ENCODE measurements around the gene VPS26C.

The VPS26C gene

DNA sequence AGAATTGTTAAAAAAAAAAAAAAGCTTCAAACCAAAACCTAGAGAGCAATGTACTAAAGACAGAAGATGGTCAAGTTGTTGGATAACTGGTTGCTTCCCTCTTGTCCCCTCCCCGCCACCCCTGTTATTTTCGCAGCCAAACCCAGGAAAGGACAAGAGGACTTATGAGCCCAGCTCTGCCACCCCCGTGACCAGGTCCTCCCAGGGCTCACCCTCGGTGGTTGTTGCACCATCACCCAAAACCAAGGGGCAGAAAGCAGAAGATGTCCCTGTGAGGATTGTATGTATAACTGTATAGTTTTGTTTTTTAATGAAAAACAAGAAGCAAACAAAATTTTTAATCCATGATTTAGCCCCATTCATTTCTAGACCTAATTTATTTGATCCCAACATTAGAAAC lies 69.4 kb downstream of the VPS26C start:
- TF ChIP-seq YY1 (IDR thresholded peaks at IDR 0.05; ENCODE audit: insufficient read depth, insufficient read length) = no peak
- TF ChIP-seq ZNF274 (IDR thresholded peaks at IDR 0.05; ENCODE audit: low read depth, low read length) = no peak
- no peak for TF ChIP-seq SUZ12 (IDR thresholded peaks at IDR 0.05; ENCODE audit: extremely low read depth, insufficient read depth, insufficient read length)
- no peak overlapping the region for H3K9ac ChIP-seq (ENCODE audit: insufficient read length, low read depth)
- peaks cover 86% of the 10 kb centered on the region for H3K36me3 ChIP-seq (ENCODE audit: insufficient read depth, insufficient read length, low read length)

DNA sequence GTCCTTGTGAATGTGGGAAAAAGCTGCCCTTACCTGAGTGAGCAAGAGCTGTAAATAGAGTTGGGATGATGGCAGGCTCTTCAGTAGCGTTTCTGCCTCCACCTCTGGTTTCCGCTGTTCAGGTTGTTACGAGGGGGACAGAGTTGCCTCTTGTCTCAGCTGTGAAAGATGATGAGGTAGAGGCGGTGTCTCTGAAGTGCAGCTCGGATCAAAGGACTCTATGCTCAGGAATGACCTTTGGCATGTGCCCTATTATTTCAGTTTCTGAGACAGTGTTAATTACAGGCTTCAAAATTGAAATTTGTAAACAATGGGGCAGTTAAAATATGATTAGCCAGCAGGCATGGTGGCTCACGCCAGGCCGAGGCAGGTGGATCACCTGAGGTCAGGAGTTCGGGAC lies 70.3 kb downstream of the VPS26C start:
- no peaks in the 10 kb centered on the region; the same call in 1 of the 2 replicates for H3K9me3 ChIP-seq (ENCODE audit: insufficient read depth, low read length)
- DNase-seq (ENCODE audit: low read depth, low spot score) = no peak
- H3K36me3 ChIP-seq (ENCODE audit: insufficient read depth, insufficient read length, low read length) = peaks cover 85% of the 10 kb centered on the region
- no peak overlapping the region for H3K9ac ChIP-seq (ENCODE audit: insufficient read length, low read depth)
- H3K4me1 ChIP-seq (ENCODE audit: insufficient read depth, insufficient read length) = peaks cover 9% of the 10 kb centered on the region
- no peak overlapping the region for H3K4me3 ChIP-seq (ENCODE audit: insufficient read length, low read depth)
- TF ChIP-seq SUZ12 (IDR thresholded peaks at IDR 0.05; ENCODE audit: extremely low read depth, insufficient read depth, insufficient read length) = no peak
- H3K27me3 ChIP-seq (ENCODE audit: insufficient read depth, insufficient read length) = no peaks in the 10 kb centered on the region

More for the DNA sequence above, 69.4 kb downstream of the VPS26C start:
- no peak overlapping the region for H3K4me3 ChIP-seq (ENCODE audit: insufficient read length, low read depth)
- H3K9me3 ChIP-seq (ENCODE audit: insufficient read depth, low read length) = no peaks in the 10 kb centered on the region; the same call in 1 of the 2 replicates
- no peak for DNase-seq (ENCODE audit: low read depth, low spot score)
- peaks cover 9% of the 10 kb centered on the region for H3K4me1 ChIP-seq (ENCODE audit: insufficient read depth, insufficient read length)
- H3K27me3 ChIP-seq (ENCODE audit: insufficient read depth, insufficient read length) = no peaks in the 10 kb centered on the region

DNA sequence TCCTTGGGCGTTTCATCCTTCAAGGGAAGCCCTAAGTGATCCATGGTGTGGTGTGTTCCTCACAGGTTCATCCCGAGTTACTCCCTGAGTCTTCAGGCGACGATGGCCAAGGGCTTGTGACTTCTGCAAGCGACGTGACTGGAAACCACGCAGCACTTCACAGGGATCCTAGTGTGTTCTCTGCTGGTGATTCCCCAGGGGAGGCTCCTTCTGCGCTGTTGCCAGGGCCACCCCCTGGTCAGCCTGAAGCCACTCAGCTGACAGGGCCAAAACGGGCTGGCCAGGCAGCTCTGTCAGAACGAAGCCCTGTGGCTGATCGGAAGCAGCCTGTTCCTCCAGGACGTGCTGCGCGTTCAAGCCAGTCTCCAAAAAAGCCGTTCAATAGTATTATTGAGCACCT lies 71.5 kb downstream of the VPS26C start:
- H3K9ac ChIP-seq (ENCODE audit: insufficient read length, low read depth) = no peak overlapping the region
- no peak overlapping the region for H3K4me3 ChIP-seq (ENCODE audit: insufficient read length, low read depth)
- peaks cover 83% of the 10 kb centered on the region for H3K36me3 ChIP-seq (ENCODE audit: insufficient read depth, insufficient read length, low read length)
- no peak for DNase-seq (ENCODE audit: low read depth, low spot score)
- H3K4me1 ChIP-seq (ENCODE audit: insufficient read depth, insufficient read length) = peaks cover 6% of the 10 kb centered on the region
- no peaks in the 10 kb centered on the region; the same call in 1 of the 2 replicates for H3K9me3 ChIP-seq (ENCODE audit: insufficient read depth, low read length)
- no peaks in the 10 kb centered on the region for H3K27me3 ChIP-seq (ENCODE audit: insufficient read depth, insufficient read length)
- TF ChIP-seq SUZ12 (IDR thresholded peaks at IDR 0.05; ENCODE audit: extremely low read depth, insufficient read depth, insufficient read length) = no peak
- TF ChIP-seq YY1 (IDR thresholded peaks at IDR 0.05; ENCODE audit: insufficient read depth, insufficient read length) = no peak
- no peak for TF ChIP-seq ZNF274 (IDR thresholded peaks at IDR 0.05; ENCODE audit: low read depth, low read length)

DNA sequence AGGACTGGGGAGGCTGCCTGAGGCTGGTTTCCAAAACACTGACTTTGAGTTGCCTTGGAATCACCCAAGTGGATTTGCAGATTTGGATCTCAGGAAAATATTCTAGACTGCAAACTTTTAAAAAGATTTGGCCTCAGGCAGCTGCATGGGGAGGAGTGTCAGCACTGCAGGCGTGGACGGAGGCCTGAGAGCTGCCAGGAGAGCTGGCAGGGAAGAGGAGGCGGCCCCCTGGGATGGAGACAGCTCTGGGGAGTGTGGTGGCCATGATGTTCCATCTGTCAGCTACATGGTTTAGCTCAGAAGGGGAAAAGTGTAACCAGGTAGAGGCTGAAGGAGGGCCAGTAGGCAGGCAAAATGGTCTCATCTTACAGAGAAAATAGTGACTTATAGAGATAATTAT lies 72.1 kb downstream of the VPS26C start:
- H3K4me1 ChIP-seq (ENCODE audit: insufficient read depth, insufficient read length) = peaks cover 5% of the 10 kb centered on the region
- H3K9ac ChIP-seq (ENCODE audit: insufficient read length, low read depth) = no peak overlapping the region
- no peak for TF ChIP-seq YY1 (IDR thresholded peaks at IDR 0.05; ENCODE audit: insufficient read depth, insufficient read length)
- no peak for TF ChIP-seq SUZ12 (IDR thresholded peaks at IDR 0.05; ENCODE audit: extremely low read depth, insufficient read depth, insufficient read length)
- TF ChIP-seq ZNF274 (IDR thresholded peaks at IDR 0.05; ENCODE audit: low read depth, low read length) = no peak
- H3K27me3 ChIP-seq (ENCODE audit: insufficient read depth, insufficient read length) = no peaks in the 10 kb centered on the region
- H3K36me3 ChIP-seq (ENCODE audit: insufficient read depth, insufficient read length, low read length) = peaks cover 83% of the 10 kb centered on the region
- no peak overlapping the region for H3K4me3 ChIP-seq (ENCODE audit: insufficient read length, low read depth)
- no peak for DNase-seq (ENCODE audit: low read depth, low spot score)
- H3K9me3 ChIP-seq (ENCODE audit: insufficient read depth, low read length) = no peaks in the 10 kb centered on the region; the same call in 1 of the 2 replicates

DNA sequence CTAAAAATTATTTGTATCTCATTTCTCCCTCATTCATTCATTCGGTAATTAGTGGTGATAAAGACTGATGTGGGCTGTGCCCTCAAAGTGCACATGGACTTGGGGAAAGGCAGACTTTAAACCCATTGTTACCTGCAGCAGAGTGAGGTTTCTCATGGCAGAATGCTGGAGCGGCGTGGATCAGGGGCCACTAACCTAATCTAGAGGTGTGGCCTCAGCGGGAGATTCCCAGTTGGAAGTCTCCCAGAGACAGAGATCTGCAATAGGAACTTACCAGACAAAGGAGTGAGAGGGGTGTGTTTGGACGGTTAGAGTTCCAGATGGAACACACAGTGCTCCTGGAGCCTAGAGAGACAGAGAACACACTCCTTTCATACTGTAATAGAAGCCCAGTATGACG lies 73.5 kb downstream of the VPS26C start:
- Histone ChIP-seq H3K4me1 (ENCODE audit: insufficient read depth, insufficient read length) (peaks cover 5% of the 10 kb centered on the region), H3K36me3 (ENCODE audit: insufficient read depth, insufficient read length, low read length) (peaks cover 78% of the 10 kb centered on the region), H3K4me3 (ENCODE audit: insufficient read length, low read depth) (no peak overlapping the region), H3K27me3 (ENCODE audit: insufficient read depth, insufficient read length) (no peaks in the 10 kb centered on the region), H3K9ac (ENCODE audit: insufficient read length, low read depth) (no peak overlapping the region), H3K9me3 (ENCODE audit: insufficient read depth, low read length) (no peaks in the 10 kb centered on the region; the same call in 1 of the 2 replicates)
- TF ChIP-seq ZNF274 (IDR thresholded peaks at IDR 0.05; ENCODE audit: low read depth, low read length) = no peak
- no peak for TF ChIP-seq YY1 (IDR thresholded peaks at IDR 0.05; ENCODE audit: insufficient read depth, insufficient read length)
- no peak for TF ChIP-seq SUZ12 (IDR thresholded peaks at IDR 0.05; ENCODE audit: extremely low read depth, insufficient read depth, insufficient read length)
- no peak for DNase-seq (ENCODE audit: low read depth, low spot score)

DNA sequence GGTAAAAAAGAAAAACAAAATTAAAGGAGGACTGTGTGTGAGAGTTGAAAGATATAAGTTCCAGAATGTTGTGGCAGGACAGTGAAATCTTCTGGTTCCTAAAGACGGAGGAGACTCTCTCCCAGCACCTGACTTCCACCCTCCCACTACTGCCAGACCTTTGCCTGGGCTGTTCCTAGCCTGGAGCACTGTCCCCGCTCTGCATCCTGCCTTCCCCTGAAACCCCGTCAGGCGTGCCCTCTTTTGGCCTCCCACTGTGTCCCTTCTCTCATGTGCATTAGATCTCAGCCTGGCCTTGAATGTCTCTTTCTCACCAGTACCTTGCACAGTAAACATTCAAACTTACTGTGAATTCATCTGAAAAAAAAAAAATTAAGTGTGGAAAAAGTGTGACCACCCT lies 74.1 kb downstream of the VPS26C start:
- Histone ChIP-seq H3K9me3 (ENCODE audit: insufficient read depth, low read length) (no peaks in the 10 kb centered on the region; the same call in 1 of the 2 replicates), H3K4me3 (ENCODE audit: insufficient read length, low read depth) (no peak overlapping the region), H3K9ac (ENCODE audit: insufficient read length, low read depth) (no peak overlapping the region), H3K36me3 (ENCODE audit: insufficient read depth, insufficient read length, low read length) (peaks cover 81% of the 10 kb centered on the region), H3K27me3 (ENCODE audit: insufficient read depth, insufficient read length) (no peaks in the 10 kb centered on the region), H3K4me1 (ENCODE audit: insufficient read depth, insufficient read length) (peaks cover 5% of the 10 kb centered on the region)
- TF ChIP-seq ZNF274 (IDR thresholded peaks at IDR 0.05; ENCODE audit: low read depth, low read length) = no peak
- TF ChIP-seq SUZ12 (IDR thresholded peaks at IDR 0.05; ENCODE audit: extremely low read depth, insufficient read depth, insufficient read length) = no peak
- TF ChIP-seq YY1 (IDR thresholded peaks at IDR 0.05; ENCODE audit: insufficient read depth, insufficient read length) = no peak
- peak; percentile 80 for DNase-seq (ENCODE audit: low read depth, low spot score)

DNA sequence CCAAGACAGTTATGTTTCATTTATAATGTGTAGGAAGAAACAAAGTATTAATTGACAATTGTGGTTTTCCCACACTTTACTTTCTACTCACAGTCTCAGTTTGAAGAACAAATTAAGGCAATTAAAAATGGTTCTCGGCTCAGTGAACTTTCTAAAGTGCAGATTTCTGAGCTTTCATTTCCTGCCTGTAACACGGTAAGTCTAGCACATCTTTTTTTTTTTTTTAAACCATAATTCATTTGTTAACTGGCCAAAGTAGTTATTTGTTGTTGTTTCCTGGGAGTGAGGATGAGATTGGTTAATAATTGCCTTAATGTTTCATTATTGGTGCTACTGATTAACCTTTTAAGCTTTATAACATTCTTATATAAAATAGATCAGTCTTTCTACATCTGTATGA lies 75.1 kb downstream of the VPS26C start:
- no peaks in the 10 kb centered on the region; the same call in 1 of the 2 replicates for H3K9me3 ChIP-seq (ENCODE audit: insufficient read depth, low read length)

More for the DNA sequence above, 75.1 kb downstream of the VPS26C start:
- H3K36me3 ChIP-seq (ENCODE audit: insufficient read depth, insufficient read length, low read length) = peaks cover 85% of the 10 kb centered on the region
- peaks cover 5% of the 10 kb centered on the region for H3K4me1 ChIP-seq (ENCODE audit: insufficient read depth, insufficient read length)
- H3K27me3 ChIP-seq (ENCODE audit: insufficient read depth, insufficient read length) = no peaks in the 10 kb centered on the region
- DNase-seq (ENCODE audit: low read depth, low spot score) = no peak
- TF ChIP-seq ZNF274 (IDR thresholded peaks at IDR 0.05; ENCODE audit: low read depth, low read length) = no peak
- TF ChIP-seq SUZ12 (IDR thresholded peaks at IDR 0.05; ENCODE audit: extremely low read depth, insufficient read depth, insufficient read length) = no peak
- TF ChIP-seq YY1 (IDR thresholded peaks at IDR 0.05; ENCODE audit: insufficient read depth, insufficient read length) = no peak
- no peak overlapping the region for H3K9ac ChIP-seq (ENCODE audit: insufficient read length, low read depth)
- H3K4me3 ChIP-seq (ENCODE audit: insufficient read length, low read depth) = no peak overlapping the region

Data from NT2/D1 (cell line).